Measurements from ENCODE around the gene MPPED1. TPM values are rescaled to one million over a fixed set of nuclear protein-coding genes. Genes with fewer than 3 reads are reported as not detected.

MPPED1 gene
- total RNA-seq, 1 experiment from 2014 or later: not detected

DNA sequence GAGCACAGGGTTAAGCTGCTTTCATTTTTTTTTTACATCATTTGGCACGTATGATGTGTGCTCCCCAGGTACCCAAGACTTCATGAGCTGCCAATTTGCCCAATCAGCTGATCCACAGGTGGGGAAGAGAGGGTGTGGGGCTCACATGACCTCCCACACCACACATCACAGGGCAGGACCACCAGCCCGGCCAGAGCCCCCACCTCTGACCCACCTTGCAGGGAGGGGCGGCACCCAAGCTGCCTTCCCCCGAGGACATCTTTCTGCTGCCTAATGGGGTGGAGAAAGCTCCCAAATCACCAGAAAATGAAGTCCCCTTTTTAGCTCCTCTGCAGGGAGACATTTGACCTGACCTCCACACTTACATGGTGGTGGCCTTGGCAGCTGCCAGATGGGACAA lies 119.8 kb downstream of the MPPED1 start:
- ChIA-PET CTCF (interaction anchor here (0.6 kb wide), 1 partner anchor 1095 kb away, joined by 3 read pairs; no protein-coding TSS in a partner anchor), POLR2A (interaction anchor here (0.5 kb wide), 1 partner anchor 10 kb away, joined by 3 read pairs; no protein-coding TSS in a partner anchor)
- Mint-ChIP-seq H3K9me3 (ENCODE audit: unreplicated experiment) (no peaks in the 10 kb centered on the region), H3K4me1 (ENCODE audit: insufficient read depth, unreplicated experiment) (peaks cover 9% of the 10 kb centered on the region), H3K36me3 (ENCODE audit: insufficient read depth, unreplicated experiment) (peaks cover 6% of the 10 kb centered on the region), H3K27ac (ENCODE audit: low read depth, unreplicated experiment) (no peak overlapping the region), H3K4me3 (ENCODE audit: unreplicated experiment) (no peak overlapping the region), H3K27me3 (ENCODE audit: insufficient read depth, unreplicated experiment) (no peaks in the 10 kb centered on the region)
- no peak for DNase-seq (ENCODE audit: unreplicated experiment)
- no TSS peak for BruUV-seq (replicated peaks)
- TF ChIP-seq, protein P1, sequence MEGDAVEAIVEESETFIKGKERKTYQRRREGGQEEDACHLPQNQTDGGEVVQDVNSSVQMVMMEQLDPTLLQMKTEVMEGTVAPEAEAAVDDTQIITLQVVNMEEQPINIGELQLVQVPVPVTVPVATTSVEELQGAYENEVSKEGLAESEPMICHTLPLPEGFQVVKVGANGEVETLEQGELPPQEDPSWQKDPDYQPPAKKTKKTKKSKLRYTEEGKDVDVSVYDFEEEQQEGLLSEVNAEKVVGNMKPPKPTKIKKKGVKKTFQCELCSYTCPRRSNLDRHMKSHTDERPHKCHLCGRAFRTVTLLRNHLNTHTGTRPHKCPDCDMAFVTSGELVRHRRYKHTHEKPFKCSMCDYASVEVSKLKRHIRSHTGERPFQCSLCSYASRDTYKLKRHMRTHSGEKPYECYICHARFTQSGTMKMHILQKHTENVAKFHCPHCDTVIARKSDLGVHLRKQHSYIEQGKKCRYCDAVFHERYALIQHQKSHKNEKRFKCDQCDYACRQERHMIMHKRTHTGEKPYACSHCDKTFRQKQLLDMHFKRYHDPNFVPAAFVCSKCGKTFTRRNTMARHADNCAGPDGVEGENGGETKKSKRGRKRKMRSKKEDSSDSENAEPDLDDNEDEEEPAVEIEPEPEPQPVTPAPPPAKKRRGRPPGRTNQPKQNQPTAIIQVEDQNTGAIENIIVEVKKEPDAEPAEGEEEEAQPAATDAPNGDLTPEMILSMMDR (IDR thresholded peaks at IDR 0.05; ENCODE audit: unreplicated experiment): no peak
- intact Hi-C loops (cut with micrococcal nuclease): no loop called here

GRCh38 chr22:43532301-43533155 lies 120.7 kb downstream of the MPPED1 start:
- intact Hi-C loops (cut with micrococcal nuclease): no loop called here
- CTCF ChIA-PET: interaction anchor here (0.6 to 1.0 kb wide), 2 partner anchors 10 to 932 kb away, joined by 3 to 8 read pairs; no protein-coding TSS in a partner anchor

GRCh38 chr22:43533156-43533530 lies 121.3 kb downstream of the MPPED1 start:
- BruUV-seq (replicated peaks): no TSS peak
- DNase-seq (ENCODE audit: unreplicated experiment): no peak
- CTCF ChIA-PET: interaction anchor here (0.6 to 1.0 kb wide), 2 partner anchors 11 to 27 kb away, joined by 3 to 8 read pairs; no protein-coding TSS in a partner anchor
- Mint-ChIP-seq H3K27ac (ENCODE audit: low read depth, unreplicated experiment) (no peak overlapping the region), H3K4me3 (ENCODE audit: unreplicated experiment) (no peak overlapping the region), H3K36me3 (ENCODE audit: insufficient read depth, unreplicated experiment) (peaks cover 6% of the 10 kb centered on the region), H3K27me3 (ENCODE audit: insufficient read depth, unreplicated experiment) (peaks cover 5% of the 10 kb centered on the region), H3K4me1 (ENCODE audit: insufficient read depth, unreplicated experiment) (peaks cover 9% of the 10 kb centered on the region), H3K9me3 (ENCODE audit: unreplicated experiment) (no peaks in the 10 kb centered on the region)
- TF ChIP-seq, protein P1 (IDR thresholded peaks at IDR 0.05; ENCODE audit: unreplicated experiment): no peak
- intact Hi-C loops (cut with micrococcal nuclease): no loop called here
- POLR2A ChIA-PET: no interaction called here

More at GRCh38 chr22:43532301-43533155, 120.7 kb downstream of the MPPED1 start:
- Mint-ChIP-seq H3K27ac (ENCODE audit: low read depth, unreplicated experiment) (no peak overlapping the region), H3K36me3 (ENCODE audit: insufficient read depth, unreplicated experiment) (peaks cover 6% of the 10 kb centered on the region), H3K27me3 (ENCODE audit: insufficient read depth, unreplicated experiment) (no peaks in the 10 kb centered on the region), H3K9me3 (ENCODE audit: unreplicated experiment) (no peaks in the 10 kb centered on the region), H3K4me1 (ENCODE audit: insufficient read depth, unreplicated experiment) (peaks cover 9% of the 10 kb centered on the region), H3K4me3 (ENCODE audit: unreplicated experiment) (no peak overlapping the region)
- BruUV-seq (replicated peaks): no TSS peak
- POLR2A ChIA-PET: no interaction called here
- TF ChIP-seq, protein P1 (IDR thresholded peaks at IDR 0.05; ENCODE audit: unreplicated experiment): no peak
- DNase-seq (ENCODE audit: unreplicated experiment): no peak

DNA sequence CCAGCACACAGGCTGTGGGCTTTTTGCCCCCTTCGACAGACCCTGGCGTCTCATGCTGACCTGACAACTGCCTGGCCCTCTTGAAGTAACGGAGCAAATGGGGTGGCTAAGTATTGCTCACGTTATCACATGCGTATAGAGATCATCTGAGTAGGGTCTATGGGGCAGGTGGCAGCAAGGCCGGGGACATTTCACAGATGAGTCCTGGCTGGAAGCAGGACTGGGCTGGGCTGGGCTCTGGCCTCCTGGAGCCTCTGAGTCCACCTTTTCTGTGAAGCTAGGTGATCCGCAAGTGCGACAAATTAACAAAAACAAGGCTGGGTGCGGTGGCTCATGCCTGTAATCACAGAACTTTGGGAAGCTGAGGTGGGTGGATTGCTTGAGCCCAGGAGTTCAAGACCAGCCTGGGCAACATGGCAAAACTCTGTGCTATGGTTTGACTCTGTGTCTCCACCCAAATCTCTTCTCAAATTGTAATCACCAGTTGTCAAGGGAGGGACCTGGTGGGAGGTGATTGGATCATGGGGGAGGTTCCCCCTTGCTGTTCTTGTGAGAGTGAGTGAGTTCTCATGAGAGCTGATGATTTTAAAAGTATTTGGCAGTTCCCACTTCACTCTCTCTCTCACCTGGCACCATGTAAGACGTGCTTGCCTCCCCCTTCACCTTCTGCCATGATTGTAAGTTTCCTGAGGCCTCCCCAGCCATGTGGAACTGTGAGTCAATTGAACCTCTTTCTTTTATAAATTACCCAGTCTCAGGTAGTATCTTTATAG lies 122.0 kb downstream of the MPPED1 start:
- DNase-seq (ENCODE audit: unreplicated experiment): no peak
- Mint-ChIP-seq H3K4me3 (ENCODE audit: unreplicated experiment) (no peak overlapping the region), H3K4me1 (ENCODE audit: insufficient read depth, unreplicated experiment) (peaks cover 9% of the 10 kb centered on the region), H3K36me3 (ENCODE audit: insufficient read depth, unreplicated experiment) (peaks cover 6% of the 10 kb centered on the region), H3K27me3 (ENCODE audit: insufficient read depth, unreplicated experiment) (peaks cover 12% of the 10 kb centered on the region), H3K27ac (ENCODE audit: low read depth, unreplicated experiment) (no peak overlapping the region), H3K9me3 (ENCODE audit: unreplicated experiment) (no peaks in the 10 kb centered on the region)
- intact Hi-C loops (cut with micrococcal nuclease): no loop called here
- TF ChIP-seq, protein P1 (IDR thresholded peaks at IDR 0.05; ENCODE audit: unreplicated experiment): no peak
- no TSS peak for BruUV-seq (replicated peaks)
- POLR2A ChIA-PET: no interaction called here
- CTCF ChIA-PET: interaction anchor here (0.6 to 1.0 kb wide), 2 partner anchors 11 to 26 kb away, joined by 3 to 8 read pairs; no protein-coding TSS in a partner anchor

Measured in MCF 10A (cell line).